ENCODE measurements around the gene COLQ. TPM values are rescaled to one million over a fixed set of nuclear protein-coding genes. Genes with fewer than 3 reads are reported as not detected.
"Not testable (repeated sequence)": the region's sequence is repeated elsewhere in the genome, so short reads cannot be mapped to it uniquely, and the experiment has no call there.

COLQ gene
- total RNA-seq, 3 donors from 2014 or later: 1.1 to 3.0 (median 1.5) TPM

DNA sequence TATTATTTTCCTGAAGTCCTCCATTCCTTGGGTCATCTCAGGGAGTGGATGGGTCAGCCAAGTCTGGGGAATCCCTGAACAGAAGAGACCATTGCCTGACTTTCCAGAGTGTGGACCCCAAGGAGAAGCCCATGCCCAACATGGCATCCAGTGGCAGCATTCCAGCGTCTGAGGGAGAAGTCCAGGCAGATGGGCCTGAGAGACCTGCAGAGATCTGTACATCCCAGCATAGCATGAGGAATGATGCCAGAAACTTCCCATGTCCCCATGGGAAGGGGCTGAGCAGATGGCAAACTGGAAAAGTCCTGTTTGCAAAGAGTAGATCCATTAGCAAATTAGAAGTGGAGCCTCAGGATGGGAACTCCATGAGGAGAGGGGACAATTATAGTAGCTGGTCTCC is 17.6 kb upstream of the COLQ start:
- no peak for ATAC-seq
- DNase-seq: no peak
- TF ChIP-seq, protein P1, sequence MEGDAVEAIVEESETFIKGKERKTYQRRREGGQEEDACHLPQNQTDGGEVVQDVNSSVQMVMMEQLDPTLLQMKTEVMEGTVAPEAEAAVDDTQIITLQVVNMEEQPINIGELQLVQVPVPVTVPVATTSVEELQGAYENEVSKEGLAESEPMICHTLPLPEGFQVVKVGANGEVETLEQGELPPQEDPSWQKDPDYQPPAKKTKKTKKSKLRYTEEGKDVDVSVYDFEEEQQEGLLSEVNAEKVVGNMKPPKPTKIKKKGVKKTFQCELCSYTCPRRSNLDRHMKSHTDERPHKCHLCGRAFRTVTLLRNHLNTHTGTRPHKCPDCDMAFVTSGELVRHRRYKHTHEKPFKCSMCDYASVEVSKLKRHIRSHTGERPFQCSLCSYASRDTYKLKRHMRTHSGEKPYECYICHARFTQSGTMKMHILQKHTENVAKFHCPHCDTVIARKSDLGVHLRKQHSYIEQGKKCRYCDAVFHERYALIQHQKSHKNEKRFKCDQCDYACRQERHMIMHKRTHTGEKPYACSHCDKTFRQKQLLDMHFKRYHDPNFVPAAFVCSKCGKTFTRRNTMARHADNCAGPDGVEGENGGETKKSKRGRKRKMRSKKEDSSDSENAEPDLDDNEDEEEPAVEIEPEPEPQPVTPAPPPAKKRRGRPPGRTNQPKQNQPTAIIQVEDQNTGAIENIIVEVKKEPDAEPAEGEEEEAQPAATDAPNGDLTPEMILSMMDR (IDR thresholded peaks at IDR 0.05): no peak
- Histone ChIP-seq H3K9me3 (no peaks in the 10 kb centered on the region), H3K36me3 (ENCODE audit: low read depth) (no peaks in the 10 kb centered on the region), H3K4me1 (ENCODE audit: low read depth) (no peaks in the 10 kb centered on the region), H3K4me3 (no peak overlapping the region)
- intact Hi-C loops (cut with DNase I, micrococcal nuclease): no loop called here

DNA sequence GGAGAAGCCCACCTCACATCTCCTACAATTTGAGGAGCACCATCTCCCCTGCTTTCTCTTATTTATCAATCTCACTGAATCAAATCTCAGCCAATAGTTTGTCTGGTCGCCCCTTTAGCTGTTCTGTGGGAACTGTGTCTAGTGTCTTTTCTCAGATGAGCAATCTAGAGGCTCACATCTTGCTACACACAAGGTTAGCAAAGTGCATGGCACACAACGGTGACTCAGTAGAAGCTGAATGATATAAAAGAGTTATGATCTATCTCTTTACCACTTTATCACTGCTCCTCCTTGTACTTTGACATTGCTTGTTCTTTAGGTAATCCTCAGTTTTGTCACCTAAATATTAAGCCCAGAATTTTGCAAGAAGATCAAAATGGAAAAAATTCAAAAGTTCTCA is 16.8 kb upstream of the COLQ start:
- TF ChIP-seq, protein P1 (IDR thresholded peaks at IDR 0.05): no peak
- Histone ChIP-seq H3K36me3 (ENCODE audit: low read depth) (no peaks in the 10 kb centered on the region), H3K4me1 (ENCODE audit: low read depth) (no peaks in the 10 kb centered on the region), H3K9me3 (no peaks in the 10 kb centered on the region), H3K4me3 (no peak overlapping the region)
- DNase-seq (no peak), ATAC-seq (no peak)
- intact Hi-C loops (cut with DNase I, micrococcal nuclease): no loop called here

DNA sequence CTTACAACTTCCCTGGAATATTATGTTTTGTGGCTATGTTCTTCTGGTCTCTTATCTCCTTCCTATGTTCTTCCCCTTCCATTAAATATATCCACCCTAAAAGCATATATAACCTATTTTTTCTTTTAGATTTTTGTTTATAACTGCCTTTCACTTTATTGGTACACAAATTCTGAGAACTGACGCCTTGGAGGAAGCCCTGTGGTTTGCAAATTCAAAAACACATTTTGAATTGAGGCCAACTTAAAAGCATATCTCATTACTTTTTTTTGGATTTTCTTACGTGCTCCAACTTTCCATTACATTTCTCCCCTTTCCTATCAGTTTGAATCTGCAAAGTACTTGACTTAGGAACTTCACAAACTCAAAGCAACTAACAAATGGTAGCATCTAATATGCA is 15.3 kb upstream of the COLQ start:
- H3K4me1 ChIP-seq (ENCODE audit: low read depth): no peaks in the 10 kb centered on the region
- TF ChIP-seq, protein P1 (IDR thresholded peaks at IDR 0.05): no peak
- no peak for ATAC-seq
- intact Hi-C loops (cut with DNase I, micrococcal nuclease): no loop called here
- H3K9me3 ChIP-seq: no peaks in the 10 kb centered on the region
- no peaks in the 10 kb centered on the region for H3K36me3 ChIP-seq (ENCODE audit: low read depth)
- DNase-seq: no peak
- no peak overlapping the region for H3K4me3 ChIP-seq

DNA sequence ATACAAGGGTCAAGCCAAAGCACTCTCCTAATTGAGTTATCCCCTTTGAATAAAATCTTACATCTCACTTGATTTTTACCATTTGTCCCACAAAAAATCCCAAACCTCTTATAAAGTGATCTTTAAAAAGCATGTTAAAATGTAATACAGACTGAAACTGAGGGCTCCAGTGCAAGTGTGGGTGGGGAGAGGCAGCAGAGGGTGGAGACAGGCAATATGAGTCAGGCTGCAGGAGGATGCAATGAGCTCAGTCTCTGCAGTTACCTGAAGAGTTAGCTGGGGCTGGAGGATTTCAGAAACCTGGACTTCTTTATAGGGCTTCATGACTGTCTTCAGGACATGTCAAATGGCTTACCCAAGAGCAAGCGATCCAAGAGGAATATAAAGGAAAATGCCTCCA is 14.2 kb upstream of the COLQ start:
- ATAC-seq (peak; percentile 69), DNase-seq (no peak)
- Histone ChIP-seq H3K4me1 (ENCODE audit: low read depth) (no peaks in the 10 kb centered on the region), H3K9me3 (no peaks in the 10 kb centered on the region), H3K36me3 (ENCODE audit: low read depth) (no peaks in the 10 kb centered on the region), H3K4me3 (no peak overlapping the region)
- TF ChIP-seq, protein P1 (IDR thresholded peaks at IDR 0.05): no peak
- intact Hi-C loops (cut with DNase I, micrococcal nuclease): no loop called here

DNA sequence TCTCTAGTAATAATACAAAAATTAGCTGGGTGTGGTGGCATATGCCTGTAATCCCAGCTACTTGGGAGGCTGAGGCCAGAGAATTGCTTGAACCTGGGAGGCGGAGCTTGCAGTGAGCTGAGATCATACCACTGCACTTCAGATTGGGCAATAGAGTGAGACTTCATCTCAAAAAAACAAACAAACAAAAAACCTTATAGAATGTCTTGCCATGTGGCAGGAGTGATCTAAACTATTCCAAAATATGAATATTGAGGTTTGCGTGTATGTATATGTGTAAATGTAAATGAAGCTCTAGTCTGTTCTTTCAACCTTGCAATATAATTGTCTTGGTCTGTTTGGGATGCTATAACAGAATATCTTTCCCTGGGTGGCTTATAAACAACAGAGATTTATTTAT is 11.1 kb upstream of the COLQ start:
- H3K36me3 ChIP-seq (ENCODE audit: low read depth); H3K9me3 ChIP-seq; DNase-seq; intact Hi-C loops (cut with DNase I, micrococcal nuclease); H3K4me3 ChIP-seq; H3K4me1 ChIP-seq (ENCODE audit: low read depth); ATAC-seq: not testable (repeated sequence)

DNA sequence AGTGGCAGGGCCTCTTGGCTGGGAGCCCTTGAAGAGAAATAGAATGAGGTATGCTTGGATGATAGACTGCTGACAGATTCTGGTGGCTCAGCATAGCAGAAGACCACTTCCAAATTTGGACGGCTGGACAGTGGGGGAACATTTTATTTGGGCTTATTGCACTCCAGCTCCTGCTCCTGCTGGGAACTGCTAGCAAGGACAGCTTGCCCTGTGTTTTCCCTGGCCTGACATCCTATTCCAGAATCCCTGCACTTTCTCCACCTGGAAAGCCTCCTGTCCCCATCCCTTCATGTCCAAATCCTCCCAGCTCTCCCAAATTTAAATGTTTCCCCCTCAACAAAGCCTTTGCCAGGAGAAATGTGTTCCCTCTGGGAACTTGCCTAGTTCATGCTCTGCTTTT is 9.8 kb upstream of the COLQ start:
- DNase-seq: no peak
- ATAC-seq: no peak
- Histone ChIP-seq H3K36me3 (ENCODE audit: low read depth) (no peaks in the 10 kb centered on the region), H3K4me3 (no peak overlapping the region), H3K4me1 (ENCODE audit: low read depth) (no peaks in the 10 kb centered on the region), H3K9me3 (no peaks in the 10 kb centered on the region)
- intact Hi-C loops (cut with DNase I, micrococcal nuclease): no loop called here
- TF ChIP-seq, protein P1 (IDR thresholded peaks at IDR 0.05): no peak

Measured in mucosa of descending colon (tissue), 3 donors.